Left lung (tissue), 10 donors: ENCODE results near the gene CDH4. TPM values are rescaled to one million over a fixed set of nuclear protein-coding genes. Genes with fewer than 3 reads are reported as not detected.

Experiments used
- ATAC-seq: fragments of 200-7000 bp; cut with Tn5 transposase; one replicate; pipeline ENCODE4 v1.9.1; 2020; ENCODE audit warnings: moderate library complexity
- DNase-seq, 4 donors: peaks; one replicate each; pipeline ENCODE4 v3.0.0-alpha.2; 2013 to 2020
- H3K27ac ChIP-seq, 2 donors: fragments of 200-600 bp; sonication (generic) in 1 of 2; one replicate each; pipeline versions ENCODE4 v1.5.0 to v1.8.0; 2020 to 2021
- H3K27me3 ChIP-seq, 2 donors: fragments of 200-600 bp; sonication (generic) in 1 of 2; one replicate each; pipeline versions ENCODE4 v1.5.0 to v1.8.0; 2020 to 2021
- H3K36me3 ChIP-seq, 2 donors: fragments of 200-600 bp; sonication (generic) in 1 of 2; one replicate each; pipeline versions ENCODE4 v1.5.0 to v1.8.0; 2020 to 2021
- H3K4me1 ChIP-seq, 2 donors: fragments of 200-600 bp; one replicate each; pipeline ENCODE4 v1.8.0; 2021
- H3K4me3 ChIP-seq, 2 donors: fragments of 200-600 bp; sonication (generic) in 1 of 2; one replicate each; pipeline versions ENCODE4 v1.5.0 to v1.8.0; 2020 to 2021; ENCODE audit warnings: mild to moderate bottlenecking in 1 of 2
- H3K9me3 ChIP-seq, 2 donors: fragments of 200-600 bp; sonication (generic) in 1 of 2; one replicate each; pipeline versions ENCODE4 v1.5.0 to v1.8.0; 2020 to 2021
- CTCF ChIP-seq, 2 donors: fragments of 200-600 bp; sonication (generic) in 1 of 2; IDR thresholded peaks; one replicate each; pipeline versions ENCODE4 v1.5.0 to v1.8.0; 2021; ENCODE audit warnings: antibody characterized with exemption in 2 of 2
- intact Hi-C, 2 donors: fragments of 100-400 bp; cut with DNase I; formaldehyde crosslinking; loops; one replicate each; pipeline versions ENCODE4 v1.11.2 to v1.14.2; 2022
- polyA plus RNA-seq, 6 donors: library from polyadenylated mRNA; unstranded; fragments of 120-200 nt; gene quantifications; one replicate each; pipeline ENCODE4 v1.2.1, GENCODE V29; 2013; ENCODE audit not compliant: insufficient read length in 6 of 6
- total RNA-seq, 2 donors: library from RNA; stranded (reverse); fragmentation: NEBNext Ultra II Directional; extraction: Animal tissue kit (Norgen Biotek cat#: 25700); gene quantifications; one replicate each; pipeline ENCODE4 v1.2.1, GENCODE V29; 2021
- donor health status: DM: no; HTN: yes; CAD: no.
- donor health status: DM: no; HTN: no; CAD: no.

The CDH4 gene
- total and polyA plus RNA-seq, 8 donors = 0.24 to 10.8 (median 5.1) TPM

- ATAC-seq (no peak), DNase-seq (no peak)
- Histone ChIP-seq H3K27ac (no peak overlapping the region), H3K4me3 (no peak overlapping the region), H3K4me1 (no peaks in the 10 kb centered on the region), H3K36me3 (no peaks in the 10 kb centered on the region), H3K27me3 (peaks cover 0 to 27% of the 10 kb centered on the region in 2 donors), H3K9me3 (peaks cover 0 to 79% of the 10 kb centered on the region in 2 donors)
- no peak for TF ChIP-seq CTCF (IDR thresholded peaks at IDR 0.05)
- intact Hi-C loops = no loop called here
These were observed 345.9 kb downstream of the CDH4 start for GRCh38 chr20:61597996-61598395.

- intact Hi-C loops = no loop called here
These were observed 346.5 kb downstream of the CDH4 start for GRCh38 chr20:61598586-61598985.

GRCh38 chr20:61599061-61599531, 347.0 kb downstream of the CDH4 start:
- intact Hi-C loops = no loop called here

More at GRCh38 chr20:61598586-61598985, 346.5 kb downstream of the CDH4 start:
- DNase-seq (no peak), ATAC-seq (no peak)
- H3K4me3 ChIP-seq = no peak overlapping the region
- H3K9me3 ChIP-seq = peaks cover 0 to 79% of the 10 kb centered on the region in 2 donors
- H3K36me3 ChIP-seq = no peaks in the 10 kb centered on the region
- H3K4me1 ChIP-seq = no peaks in the 10 kb centered on the region
- TF ChIP-seq CTCF (IDR thresholded peaks at IDR 0.05) = no peak
- H3K27ac ChIP-seq = no peak overlapping the region
- H3K27me3 ChIP-seq = peaks cover 0 to 32% of the 10 kb centered on the region in 2 donors

GRCh38 chr20:61599541-61599992, 347.5 kb downstream of the CDH4 start:
- no peak for TF ChIP-seq CTCF (IDR thresholded peaks at IDR 0.05)
- H3K9me3 ChIP-seq = peaks cover 0 to 85% of the 10 kb centered on the region in 2 donors
- no peaks in the 10 kb centered on the region for H3K36me3 ChIP-seq
- intact Hi-C loops = no loop called here
- H3K27me3 ChIP-seq = peaks cover 0 to 32% of the 10 kb centered on the region in 2 donors
- H3K27ac ChIP-seq = no peak overlapping the region
- no peak overlapping the region for H3K4me3 ChIP-seq
- DNase-seq (no peak), ATAC-seq (no peak)
- H3K4me1 ChIP-seq = no peaks in the 10 kb centered on the region

More at GRCh38 chr20:61599061-61599531, 347.0 kb downstream of the CDH4 start:
- H3K27me3 ChIP-seq = peaks cover 0 to 32% of the 10 kb centered on the region in 2 donors
- DNase-seq (no peak), ATAC-seq (no peak)
- no peaks in the 10 kb centered on the region for H3K36me3 ChIP-seq
- no peak for TF ChIP-seq CTCF (IDR thresholded peaks at IDR 0.05)
- H3K27ac ChIP-seq = no peak overlapping the region
- peaks cover 0 to 82% of the 10 kb centered on the region in 2 donors for H3K9me3 ChIP-seq
- no peaks in the 10 kb centered on the region for H3K4me1 ChIP-seq
- H3K4me3 ChIP-seq = no peak overlapping the region

GRCh38 chr20:61600016-61600415, 348.0 kb downstream of the CDH4 start:
- Histone ChIP-seq H3K4me3 (no peak overlapping the region), H3K9me3 (peaks cover 0 to 86% of the 10 kb centered on the region in 2 donors), H3K27me3 (peaks cover 0 to 32% of the 10 kb centered on the region in 2 donors), H3K27ac (no peak overlapping the region), H3K36me3 (no peaks in the 10 kb centered on the region), H3K4me1 (no peaks in the 10 kb centered on the region)
- DNase-seq (no peak), ATAC-seq (no peak)
- no peak for TF ChIP-seq CTCF (IDR thresholded peaks at IDR 0.05)
- intact Hi-C loops = no loop called here
